ENCODE results near the gene VAPA. TPM values are rescaled to one million over a fixed set of nuclear protein-coding genes. Genes with fewer than 3 reads are reported as not detected.

The VAPA gene
- polyA plus RNA-seq, 1 donor (not counting 4 experiments of a cell fraction or from before 2014, with no cell fraction given), result 350 TPM

DNA sequence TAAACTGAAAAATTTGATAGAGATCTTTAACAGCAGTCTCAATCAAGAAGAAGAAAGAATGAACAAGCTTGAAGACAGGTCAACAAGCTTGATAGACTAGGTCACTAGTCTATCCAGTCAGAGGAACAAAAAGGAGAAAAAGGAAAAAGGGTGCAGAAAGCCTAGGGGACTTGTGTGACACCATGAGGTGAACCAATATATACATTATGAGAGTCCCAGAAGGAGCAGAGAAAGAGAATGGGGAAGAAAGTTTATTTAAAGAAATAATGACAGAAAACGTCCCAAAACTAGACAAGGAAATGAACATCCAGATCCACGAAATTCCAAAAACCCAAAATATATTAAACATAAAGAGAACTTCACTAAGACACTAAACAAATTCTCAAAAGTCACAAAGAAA, 84.5 kb downstream of the VAPA start:
- Histone ChIP-seq H3K9me1 (ENCODE audit: control insufficient read depth, extremely low read depth, insufficient read depth, low read length) (no peaks in the 10 kb centered on the region), H2AFZ (ENCODE audit: control insufficient read depth, low read length) (no peak overlapping the region), H4K20me1 (ENCODE audit: control insufficient read depth, extremely low read depth, insufficient read depth, low read length) (no peaks in the 10 kb centered on the region), H3K9me3 (ENCODE audit: control insufficient read depth, low read depth, low read length) (no peaks in the 10 kb centered on the region), H3K36me3 (ENCODE audit: control insufficient read depth in 2 of 2, extremely low read depth in 1 of 2, insufficient read depth in 2 of 2, low read length in 2 of 2) (no peaks in the 10 kb centered on the region), H3K9ac (ENCODE audit: control insufficient read depth, extremely low read depth, insufficient read depth, low read length) (no peak overlapping the region), H3K4me3 (ENCODE audit: control insufficient read depth in 2 of 3, extremely low read depth in 1 of 3, insufficient read depth in 2 of 3, low read depth in 1 of 3, low read length in 3 of 3) (no peak overlapping the region), H3K4me1 (ENCODE audit: control insufficient read depth, extremely low read depth, insufficient read depth, low read length) (no peaks in the 10 kb centered on the region), H3K79me2 (ENCODE audit: control insufficient read depth, insufficient read depth, low read length) (no peaks in the 10 kb centered on the region), H3K27ac (ENCODE audit: control insufficient read depth, insufficient read depth, low read length) (no peak overlapping the region), H3K27me3 (ENCODE audit: control insufficient read depth, extremely low read depth, insufficient read depth, low read length) (no peaks in the 10 kb centered on the region), H3K4me2 (ENCODE audit: control insufficient read depth, extremely low read depth, insufficient read depth, low read depth, low read length) (no peak overlapping the region)
- TF ChIP-seq EZH2 (IDR thresholded peaks at IDR 0.05; ENCODE audit: low read length), result no peak
- TF ChIP-seq, protein P1, sequence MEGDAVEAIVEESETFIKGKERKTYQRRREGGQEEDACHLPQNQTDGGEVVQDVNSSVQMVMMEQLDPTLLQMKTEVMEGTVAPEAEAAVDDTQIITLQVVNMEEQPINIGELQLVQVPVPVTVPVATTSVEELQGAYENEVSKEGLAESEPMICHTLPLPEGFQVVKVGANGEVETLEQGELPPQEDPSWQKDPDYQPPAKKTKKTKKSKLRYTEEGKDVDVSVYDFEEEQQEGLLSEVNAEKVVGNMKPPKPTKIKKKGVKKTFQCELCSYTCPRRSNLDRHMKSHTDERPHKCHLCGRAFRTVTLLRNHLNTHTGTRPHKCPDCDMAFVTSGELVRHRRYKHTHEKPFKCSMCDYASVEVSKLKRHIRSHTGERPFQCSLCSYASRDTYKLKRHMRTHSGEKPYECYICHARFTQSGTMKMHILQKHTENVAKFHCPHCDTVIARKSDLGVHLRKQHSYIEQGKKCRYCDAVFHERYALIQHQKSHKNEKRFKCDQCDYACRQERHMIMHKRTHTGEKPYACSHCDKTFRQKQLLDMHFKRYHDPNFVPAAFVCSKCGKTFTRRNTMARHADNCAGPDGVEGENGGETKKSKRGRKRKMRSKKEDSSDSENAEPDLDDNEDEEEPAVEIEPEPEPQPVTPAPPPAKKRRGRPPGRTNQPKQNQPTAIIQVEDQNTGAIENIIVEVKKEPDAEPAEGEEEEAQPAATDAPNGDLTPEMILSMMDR (optimal IDR thresholded peaks at IDR 0.05 in 1 of 3, IDR thresholded peaks at IDR 0.05 in 1 of 3, conservative IDR thresholded peaks at IDR 0.05 in 1 of 3; ENCODE audit: extremely low read depth in 1 of 3, insufficient read depth in 2 of 3, low read length in 3 of 3), result no peak
- FAIRE-seq (no peak), DNase-seq (ENCODE audit: low read depth, low spot score) (no peak)
- dilution Hi-C loops (cut with MboI; ENCODE audit: extremely low pct_ligation_motif_present, low sequenced_read_pairs), result loop anchor here (10.0 kb wide), 1 partner anchor 516 kb away; no protein-coding TSS in a partner anchor

DNA sequence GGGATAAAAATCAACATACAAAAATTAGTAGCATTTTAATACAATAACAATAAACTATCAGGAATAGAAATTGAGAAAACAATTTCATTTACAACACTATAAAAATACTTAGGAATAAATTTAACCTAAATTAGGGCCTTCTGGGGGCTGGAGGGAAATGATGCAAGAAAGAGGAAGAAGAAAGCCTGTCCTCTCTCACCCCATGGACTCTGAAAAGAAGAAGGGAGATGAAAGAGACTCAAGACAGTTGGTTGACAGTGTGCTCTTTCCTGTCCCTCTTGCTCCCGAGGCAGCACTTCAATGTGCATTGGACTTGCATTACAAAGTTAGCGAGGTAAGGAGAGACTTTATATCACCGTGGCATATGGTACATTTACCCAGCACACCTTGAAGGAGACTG, 88.5 kb downstream of the VAPA start:
- Histone ChIP-seq H2AFZ (ENCODE audit: control insufficient read depth, low read length) (no peak overlapping the region), H3K4me2 (ENCODE audit: control insufficient read depth, extremely low read depth, insufficient read depth, low read depth, low read length) (no peak overlapping the region), H3K9me1 (ENCODE audit: control insufficient read depth, extremely low read depth, insufficient read depth, low read length) (no peaks in the 10 kb centered on the region), H3K4me3 (ENCODE audit: control insufficient read depth in 2 of 3, extremely low read depth in 1 of 3, insufficient read depth in 2 of 3, low read depth in 1 of 3, low read length in 3 of 3) (no peak overlapping the region), H3K27ac (ENCODE audit: control insufficient read depth, insufficient read depth, low read length) (no peak overlapping the region), H3K36me3 (ENCODE audit: control insufficient read depth in 2 of 2, extremely low read depth in 1 of 2, insufficient read depth in 2 of 2, low read length in 2 of 2) (no peaks in the 10 kb centered on the region), H3K27me3 (ENCODE audit: control insufficient read depth, extremely low read depth, insufficient read depth, low read length) (no peaks in the 10 kb centered on the region), H3K79me2 (ENCODE audit: control insufficient read depth, insufficient read depth, low read length) (no peaks in the 10 kb centered on the region), H3K9ac (ENCODE audit: control insufficient read depth, extremely low read depth, insufficient read depth, low read length) (no peak overlapping the region), H3K9me3 (ENCODE audit: control insufficient read depth, low read depth, low read length) (no peaks in the 10 kb centered on the region), H4K20me1 (ENCODE audit: control insufficient read depth, extremely low read depth, insufficient read depth, low read length) (no peaks in the 10 kb centered on the region), H3K4me1 (ENCODE audit: control insufficient read depth, extremely low read depth, insufficient read depth, low read length) (no peaks in the 10 kb centered on the region)
- DNase-seq (ENCODE audit: low read depth, low spot score) (no peak), FAIRE-seq (no peak)
- dilution Hi-C loops (cut with MboI; ENCODE audit: extremely low pct_ligation_motif_present, low sequenced_read_pairs), result no loop called here
- TF ChIP-seq EZH2 (IDR thresholded peaks at IDR 0.05; ENCODE audit: low read length), result no peak
- TF ChIP-seq, protein P1 (optimal IDR thresholded peaks at IDR 0.05 in 1 of 3, IDR thresholded peaks at IDR 0.05 in 1 of 3, conservative IDR thresholded peaks at IDR 0.05 in 1 of 3; ENCODE audit: extremely low read depth in 1 of 3, insufficient read depth in 2 of 3, low read length in 3 of 3), result no peak
